Chondrocyte (in vitro differentiated cells): ENCODE data around the gene INTS4. TPM values are rescaled to one million over a fixed set of nuclear protein-coding genes. Genes with fewer than 3 reads are reported as not detected.

ENCODE experiments used
- DNase-seq: peaks from one replicate; pipeline ENCODE4 v3.0.0; 2021; ENCODE audit warnings: mixed read lengths, low spot score
- H3K27ac Mint-ChIP-seq: one replicate; pipeline ENCODE4 v1.8.0; 2021; ENCODE audit warnings: mild to moderate bottlenecking, moderate library complexity, mixed read lengths; ENCODE audit not compliant: unreplicated experiment
- H3K27me3 Mint-ChIP-seq: 2 replicates; pipeline ENCODE4 v1.8.0; 2021; ENCODE audit warnings: low read depth, mixed read lengths
- H3K36me3 Mint-ChIP-seq: 2 replicates; pipeline ENCODE4 v1.8.0; 2021; ENCODE audit warnings: low read depth, mixed read lengths
- H3K4me1 Mint-ChIP-seq: 2 replicates; pipeline ENCODE4 v1.8.0; 2021; ENCODE audit warnings: low read depth, mild to moderate bottlenecking, mixed read lengths
- H3K4me3 Mint-ChIP-seq: one replicate; pipeline ENCODE4 v1.8.0; 2021; ENCODE audit warnings: mild to moderate bottlenecking, moderate library complexity, mixed read lengths; ENCODE audit not compliant: unreplicated experiment
- H3K9me3 Mint-ChIP-seq: 2 replicates; pipeline ENCODE4 v1.8.0; 2021; ENCODE audit warnings: low read depth, mixed read lengths
- CTCF ChIP-seq: fragments of 200-600 bp; sonication (generic); IDR thresholded peaks from 2 replicates; pipeline ENCODE4 v1.5.0; 2021; ENCODE audit warnings: antibody characterized with exemption, mild to moderate bottlenecking, moderate library complexity
- total RNA-seq: library from RNA; stranded (reverse); gene quantifications from 3 replicates; pipeline ENCODE4 v1.2.1, GENCODE V29; 2021

INTS4 gene
- total RNA-seq, 1 donor from 2014 or later, result 26.9 TPM

DNA sequence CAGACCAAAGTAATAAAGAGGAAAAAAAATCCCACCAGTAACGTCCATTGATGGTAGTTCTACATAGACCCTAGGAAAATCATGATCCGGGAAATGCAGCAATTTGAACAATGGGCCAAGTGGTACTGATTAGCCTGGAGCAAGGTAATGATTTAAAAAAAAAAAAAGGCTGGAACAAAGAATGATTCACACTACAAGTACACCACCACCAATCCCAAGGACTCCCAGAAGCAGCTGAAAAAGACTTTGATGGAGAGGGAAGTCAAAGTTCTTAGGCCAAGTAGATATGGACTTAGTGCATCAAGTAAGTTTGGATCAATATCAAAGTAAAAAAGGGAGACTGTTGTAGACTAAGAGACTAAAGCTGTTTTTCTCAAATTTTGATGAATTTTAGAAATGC lies 16.8 kb upstream of the INTS4 start:
- H3K4me1 Mint-ChIP-seq, result no peaks in the 10 kb centered on the region
- no peaks in the 10 kb centered on the region for H3K27me3 Mint-ChIP-seq
- no peaks in the 10 kb centered on the region for H3K36me3 Mint-ChIP-seq
- H3K9me3 Mint-ChIP-seq, result no peaks in the 10 kb centered on the region
- no peak for DNase-seq
- no peak overlapping the region for H3K27ac Mint-ChIP-seq
- TF ChIP-seq CTCF, result no peak
- no peak overlapping the region for H3K4me3 Mint-ChIP-seq

DNA sequence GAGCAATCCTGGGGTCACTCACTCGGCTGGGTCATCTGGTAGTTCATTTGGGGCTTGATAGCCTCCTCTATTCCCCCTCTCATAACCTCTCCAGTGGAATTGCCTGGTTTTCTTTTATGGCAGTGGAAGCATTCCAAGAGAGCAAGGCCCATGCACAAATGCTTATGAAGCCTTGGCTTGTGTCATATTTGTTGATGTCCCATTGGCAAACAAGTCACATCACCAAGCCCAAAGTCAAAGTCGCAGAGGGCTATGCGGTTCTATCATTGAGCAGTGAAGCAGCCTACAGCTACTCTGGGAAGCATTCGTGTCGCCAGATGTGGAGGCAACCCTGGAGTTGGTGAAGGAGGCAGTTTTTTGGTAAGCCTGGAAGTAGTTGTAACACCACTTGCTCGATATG lies 16.3 kb upstream of the INTS4 start:
- Mint-ChIP-seq H3K27me3 (no peaks in the 10 kb centered on the region), H3K4me1 (no peaks in the 10 kb centered on the region), H3K27ac (no peak overlapping the region), H3K4me3 (no peak overlapping the region), H3K36me3 (no peaks in the 10 kb centered on the region), H3K9me3 (no peaks in the 10 kb centered on the region)
- no peak for DNase-seq
- no peak for TF ChIP-seq CTCF

- Mint-ChIP-seq H3K36me3 (no peaks in the 10 kb centered on the region), H3K4me1 (no peaks in the 10 kb centered on the region), H3K27ac (no peak overlapping the region), H3K4me3 (no peak overlapping the region), H3K27me3 (no peaks in the 10 kb centered on the region), H3K9me3 (no peaks in the 10 kb centered on the region)
- DNase-seq, result no peak
- no peak for TF ChIP-seq CTCF
Measured at GRCh38 chr11:78010304-78010703, 15.8 kb upstream of the INTS4 start.

DNA sequence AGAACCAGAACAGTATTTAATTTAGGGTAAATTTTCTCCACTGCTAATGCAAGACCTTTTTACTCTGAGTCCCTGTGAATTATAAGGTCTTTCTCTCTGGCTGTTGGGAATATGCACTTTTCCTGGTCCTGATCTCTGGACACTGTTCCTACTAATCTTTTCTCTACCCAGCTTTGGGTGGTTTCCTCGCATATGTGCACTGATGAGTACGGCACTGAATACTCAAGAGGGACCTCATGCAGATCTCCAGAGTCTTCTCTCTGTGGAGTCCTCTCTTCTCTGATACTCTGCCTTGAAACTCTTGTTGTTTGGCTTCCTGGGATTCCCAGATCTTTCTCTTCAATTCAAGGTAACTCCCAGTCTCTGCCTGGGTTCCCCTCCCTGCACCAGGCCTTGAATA lies 14.6 kb upstream of the INTS4 start:
- no peak overlapping the region for H3K27ac Mint-ChIP-seq
- H3K27me3 Mint-ChIP-seq, result no peaks in the 10 kb centered on the region
- no peak for DNase-seq
- no peaks in the 10 kb centered on the region for H3K4me1 Mint-ChIP-seq
- H3K4me3 Mint-ChIP-seq, result no peak overlapping the region
- no peaks in the 10 kb centered on the region for H3K36me3 Mint-ChIP-seq
- TF ChIP-seq CTCF, result no peak
- H3K9me3 Mint-ChIP-seq, result no peaks in the 10 kb centered on the region

- Mint-ChIP-seq H3K9me3 (no peaks in the 10 kb centered on the region), H3K4me1 (peaks cover 2% of the 10 kb centered on the region), H3K27ac (no peak overlapping the region), H3K36me3 (no peaks in the 10 kb centered on the region), H3K27me3 (peaks cover 5% of the 10 kb centered on the region), H3K4me3 (no peak overlapping the region)
- peak; percentile 86 for TF ChIP-seq CTCF
- no peak for DNase-seq
Measured at GRCh38 chr11:78000193-78000592, 5.7 kb upstream of the INTS4 start.
